Skin of body (tissue), 2 donors: Measurements from ENCODE around the gene NEURL2. TPM values are rescaled to one million over a fixed set of nuclear protein-coding genes. Genes with fewer than 3 reads are reported as not detected.

Experiments
- DNase-seq: peaks from one replicate; lab custom pipeline; 2025; lab: John Stamatoyannopoulos, UW
- total RNA-seq: library from RNA; depleted of rRNA; stranded (reverse); fragments of >200 nt; gene quantifications from one replicate; pipeline ENCODE4 v1.2.3, GENCODE V29; 2014

NEURL2 gene
- total RNA-seq, 1 donor from 2014 or later, result 2.9 TPM

DNA sequence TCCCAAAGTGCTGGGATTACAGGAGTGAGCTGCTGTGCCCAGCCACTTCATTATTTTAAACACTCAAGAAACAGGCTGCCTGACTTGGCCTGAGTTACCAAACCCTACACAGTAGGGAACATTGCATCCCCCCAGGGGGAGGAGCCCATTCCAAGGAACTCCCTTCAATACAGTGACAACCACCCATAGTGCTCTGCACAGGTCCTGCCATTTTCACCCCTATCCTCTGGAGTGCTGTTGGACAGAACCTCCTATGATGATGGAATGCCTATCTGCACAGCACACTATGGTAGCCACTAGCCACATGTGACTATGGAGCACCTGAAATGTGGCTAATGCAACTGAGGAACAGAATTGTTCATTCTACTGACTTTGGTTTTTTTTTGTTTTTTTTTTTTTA lies 45.6 kb downstream of the NEURL2 start:
- DNase-seq, result no peak

DNA sequence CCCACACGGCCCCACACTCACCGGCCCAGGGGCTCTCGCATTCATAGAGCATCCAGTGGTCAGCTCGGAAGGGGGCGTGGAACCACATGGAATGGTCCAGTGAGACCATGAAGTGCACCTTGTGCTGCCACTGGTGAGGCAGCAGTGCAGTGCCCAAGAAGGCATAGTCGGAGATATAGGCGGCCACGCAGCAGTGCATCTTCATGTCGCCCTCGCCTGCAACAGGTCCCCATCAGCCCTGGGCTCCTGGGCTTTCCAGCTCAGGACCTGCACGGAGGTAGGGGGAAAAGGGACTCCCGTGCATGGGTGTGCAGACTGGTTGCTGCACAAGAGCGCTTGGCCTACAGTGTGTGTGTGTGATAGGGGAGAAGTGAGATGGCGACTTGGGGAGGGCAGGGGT lies 47.5 kb downstream of the NEURL2 start:
- DNase-seq, result no peak

DNA sequence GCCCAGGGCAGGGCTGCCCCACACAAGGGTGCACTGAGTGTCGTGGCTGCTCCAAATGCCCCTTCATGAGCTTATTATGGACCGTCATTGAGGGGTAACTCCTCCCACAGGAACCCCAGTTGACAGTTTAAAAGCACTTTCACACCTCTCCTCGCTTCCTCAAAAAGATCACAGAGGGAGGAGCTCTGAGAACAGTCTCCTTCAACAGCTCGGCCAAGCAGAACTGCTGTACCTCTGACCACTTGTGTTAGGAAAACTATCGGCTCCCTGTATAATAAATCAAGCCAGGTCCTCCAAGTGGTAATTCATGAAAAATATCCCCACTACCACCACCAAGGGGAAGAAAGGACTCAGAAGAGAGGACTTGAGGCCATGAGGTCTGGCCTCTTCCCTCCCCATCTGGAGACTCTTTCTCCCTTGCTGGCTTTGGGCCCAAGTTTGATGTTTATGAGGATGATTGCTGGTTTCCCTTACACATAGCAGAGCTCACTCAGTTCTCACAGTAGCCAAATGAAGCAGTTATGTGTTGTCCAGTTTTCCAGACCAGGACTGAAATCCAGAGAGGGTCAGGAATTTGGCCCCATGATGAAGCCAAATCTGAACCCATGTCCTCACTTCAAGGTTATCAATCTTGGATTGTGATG lies 48.7 kb downstream of the NEURL2 start:
- DNase-seq, result no peak

DNA sequence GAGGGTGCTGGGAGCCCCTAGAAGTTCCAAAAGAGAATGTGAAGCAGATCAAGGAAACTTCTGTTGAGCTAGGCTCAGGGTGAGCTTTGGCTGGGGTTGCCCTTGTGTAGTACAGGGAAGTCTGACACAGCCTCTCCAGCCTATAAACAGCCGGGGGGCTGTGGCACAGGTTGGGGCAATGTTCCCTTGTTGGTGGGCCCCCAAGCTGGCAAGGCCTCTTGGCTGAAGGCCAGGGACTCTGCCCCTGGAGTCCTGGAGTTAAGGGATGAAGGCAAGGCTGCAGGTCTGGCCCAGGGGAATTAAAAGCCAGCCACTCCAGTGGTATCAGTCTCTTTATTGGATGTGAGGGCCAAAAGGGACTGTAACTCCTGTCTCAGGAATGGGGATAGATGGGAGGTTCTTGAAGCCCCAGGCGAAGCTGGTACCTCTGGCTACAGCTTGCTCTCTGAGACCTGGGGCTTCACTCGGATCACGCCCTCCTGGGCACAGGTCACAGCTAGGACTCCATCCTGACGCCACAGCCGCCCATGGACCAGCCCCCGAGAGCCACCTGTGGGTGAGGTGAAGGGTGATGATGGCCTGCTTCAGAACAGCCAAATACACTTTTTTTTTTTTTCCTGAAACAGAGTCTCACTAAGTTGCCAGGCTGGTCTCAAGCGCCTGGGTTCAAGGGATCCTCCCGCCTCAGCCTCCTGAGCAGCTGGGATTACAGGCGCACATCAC lies 49.4 kb downstream of the NEURL2 start:
- no peak for DNase-seq

DNA sequence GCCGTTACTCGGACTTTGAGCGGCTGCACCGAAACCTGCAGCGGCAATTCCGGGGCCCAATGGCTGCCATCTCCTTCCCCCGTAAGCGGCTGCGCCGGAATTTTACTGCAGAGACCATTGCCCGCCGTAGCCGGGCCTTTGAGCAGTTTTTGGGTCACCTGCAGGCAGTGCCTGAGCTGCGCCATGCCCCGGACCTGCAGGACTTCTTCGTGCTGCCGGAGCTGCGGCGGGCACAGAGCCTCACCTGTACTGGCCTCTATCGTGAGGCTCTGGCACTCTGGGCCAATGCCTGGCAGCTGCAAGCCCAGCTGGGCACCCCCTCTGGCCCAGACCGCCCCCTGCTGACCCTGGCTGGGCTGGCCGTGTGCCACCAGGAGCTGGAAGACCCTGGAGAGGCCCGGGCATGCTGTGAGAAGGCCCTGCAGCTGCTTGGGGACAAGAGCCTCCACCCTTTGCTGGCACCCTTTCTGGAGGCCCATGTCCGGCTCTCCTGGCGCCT lies 50.3 kb downstream of the NEURL2 start:
- DNase-seq, result no peak

Other genes starting within 250 kb of the NEURL2 start
- gene WFDC11, start 221.0 kb downstream of the NEURL2 start, total RNA-seq, result not detected
- not detected for gene WFDC13, start 189.2 kb downstream of the NEURL2 start, total RNA-seq
- not detected for gene WFDC10B, start 186.2 kb downstream of the NEURL2 start, total RNA-seq
- gene SPINT4, start 168.9 kb downstream of the NEURL2 start, total RNA-seq, result not detected
- 0.39 TPM for gene WFDC3, start 99.3 kb downstream of the NEURL2 start, total RNA-seq
- 15.8 TPM for gene DNTTIP1, start 99.3 kb downstream of the NEURL2 start, total RNA-seq
- 11.9 TPM for gene UBE2C, start 78.6 kb downstream of the NEURL2 start, total RNA-seq
- 472 TPM for gene TNNC2, start 63.9 kb downstream of the NEURL2 start, total RNA-seq
- gene SNX21, start 57.4 kb downstream of the NEURL2 start, total RNA-seq, result 22.8 TPM
- gene ACOT8, start 33.8 kb downstream of the NEURL2 start, total RNA-seq, result 15.8 TPM
- 3.6 TPM for gene ZSWIM3, start 33.6 kb downstream of the NEURL2 start, total RNA-seq
- gene ZSWIM1, start 10.0 kb downstream of the NEURL2 start, total RNA-seq, result 4.0 TPM
- gene SPATA25, start 3.6 kb downstream of the NEURL2 start, total RNA-seq, result 0.69 TPM
- 30.9 TPM for gene CTSA, start 127 bp upstream of the NEURL2 start, total RNA-seq
- 27.1 TPM for gene PLTP, start 20.9 kb upstream of the NEURL2 start, total RNA-seq
- 13.5 TPM for gene PCIF1, start 43.5 kb upstream of the NEURL2 start, total RNA-seq
- gene ZNF335, start 81.0 kb upstream of the NEURL2 start, total RNA-seq, result 12.2 TPM
- 5.1 TPM for gene MMP9, start 117.7 kb upstream of the NEURL2 start, total RNA-seq
- gene SLC12A5, start 138.0 kb upstream of the NEURL2 start, total RNA-seq, result 0.69 TPM
- gene NCOA5, start 198.8 kb upstream of the NEURL2 start, total RNA-seq, result 10.8 TPM
- 4.1 TPM for gene CD40, start 227.1 kb upstream of the NEURL2 start, total RNA-seq